GM12878 (cell line): ENCODE measurements around the gene CDC25C.

Source experiments
- CREB1 ChIP-seq: IDR thresholded peaks from 2 replicates; pipeline ENCODE4 v1.6.1; 2012; ENCODE audit warnings: low read depth, mild to moderate bottlenecking, inconsistent platforms
- CREM ChIP-seq: IDR thresholded peaks from 2 replicates; pipeline ENCODE4 v1.6.1; 2014; ENCODE audit warnings: antibody characterized with exemption, low read depth
- EP300 ChIP-seq, 2 experiments: fragments of 150-350 bp in 1 of 2; IDR thresholded peaks; 2 replicates each; pipeline ENCODE4 v1.6.1; 2011 to 2012; ENCODE audit warnings: low read depth in 2 of 2, low read length in 2 of 2, borderline replicate concordance in 1 of 2, improper control_type of control experiment in 1 of 2, inconsistent platforms in 1 of 2; ENCODE audit not compliant: control insufficient read depth in 1 of 2
- EZH2 ChIP-seq: IDR thresholded peaks from 2 replicates; pipeline ENCODE4 v1.6.1; 2012; ENCODE audit warnings: low read depth, mild to moderate bottlenecking, control low read depth, inconsistent platforms, low read length, borderline replicate concordance; ENCODE audit not compliant: control insufficient read depth
- HCFC1 ChIP-seq: fragments of 150-350 bp; IDR thresholded peaks from 2 replicates; pipeline ENCODE4 v1.6.1; 2014; ENCODE audit warnings: low read length
- NBN ChIP-seq: fragments of 450-650 bp; IDR thresholded peaks from 2 replicates; pipeline ENCODE4 v1.6.1; 2016
- POLR2A ChIP-seq: IDR thresholded peaks from 2 replicates; pipeline ENCODE4 v1.6.1; 2011; ENCODE audit warnings: low read depth, mild to moderate bottlenecking, low read length
- RCOR1 ChIP-seq: conservative IDR thresholded peaks from 2 replicates; pipeline ENCODE4 v1.6.1; 2012; ENCODE audit warnings: low read depth, low read length, improper control_type of control experiment
- SIN3A ChIP-seq: IDR thresholded peaks from 2 replicates; pipeline ENCODE4 v1.6.1; 2012; ENCODE audit warnings: low read depth, low read length, improper control_type of control experiment
- SUZ12 ChIP-seq: fragments of 200-600 bp; sonication (generic); IDR thresholded peaks from one replicate; pipeline ENCODE4 v1.6.1; 2018; ENCODE audit warnings: antibody characterized with exemption, mild to moderate bottlenecking; ENCODE audit not compliant: unreplicated experiment
- TBL1XR1 ChIP-seq: IDR thresholded peaks from 2 replicates; pipeline ENCODE4 v1.6.1; 2012; ENCODE audit warnings: low read depth, low read length, improper control_type of control experiment
- ZNF24 ChIP-seq: fragments of 450-650 bp; IDR thresholded peaks from 2 replicates; pipeline ENCODE4 v1.6.1; 2017; ENCODE audit warnings: antibody characterized with exemption, mild to moderate bottlenecking
- ZZZ3 ChIP-seq: IDR thresholded peaks from 2 replicates; pipeline ENCODE4 v1.6.1; 2011; ENCODE audit warnings: low read depth; ENCODE audit not compliant: control insufficient read depth, insufficient read length
- TF ChIP-seq, protein P1 (sequence below), 3 experiments: IDR thresholded peaks in 2 of 3; conservative IDR thresholded peaks in 1 of 3; 2 replicates each; pipeline ENCODE4 v1.5.1; 2011; ENCODE audit warnings: low read depth in 3 of 3, low read length in 3 of 3, mild to moderate bottlenecking in 3 of 3, control low read depth in 2 of 3, moderate library complexity in 2 of 3, inconsistent platforms in 1 of 3, mixed read lengths in 1 of 3; ENCODE audit not compliant: control insufficient read depth in 2 of 3, insufficient read depth in 1 of 3; ENCODE audit errors: extremely low read depth in 1 of 3

- TF ChIP-seq CREB1 (no peak), SUZ12 (no peak), POLR2A (no peak), SIN3A (no peak), HCFC1 (no peak), TBL1XR1 (no peak), NBN (no peak), CREM (no peak), EP300 (IDR thresholded peaks at IDR 0.05; ENCODE audit: borderline replicate concordance in 1 of 2, control insufficient read depth in 1 of 2, low read depth in 2 of 2, low read length in 2 of 2) (no peak), RCOR1 (no peak), EZH2 (no peak), ZNF24 (no peak), ZZZ3 (no peak)
- TF ChIP-seq, protein P1, sequence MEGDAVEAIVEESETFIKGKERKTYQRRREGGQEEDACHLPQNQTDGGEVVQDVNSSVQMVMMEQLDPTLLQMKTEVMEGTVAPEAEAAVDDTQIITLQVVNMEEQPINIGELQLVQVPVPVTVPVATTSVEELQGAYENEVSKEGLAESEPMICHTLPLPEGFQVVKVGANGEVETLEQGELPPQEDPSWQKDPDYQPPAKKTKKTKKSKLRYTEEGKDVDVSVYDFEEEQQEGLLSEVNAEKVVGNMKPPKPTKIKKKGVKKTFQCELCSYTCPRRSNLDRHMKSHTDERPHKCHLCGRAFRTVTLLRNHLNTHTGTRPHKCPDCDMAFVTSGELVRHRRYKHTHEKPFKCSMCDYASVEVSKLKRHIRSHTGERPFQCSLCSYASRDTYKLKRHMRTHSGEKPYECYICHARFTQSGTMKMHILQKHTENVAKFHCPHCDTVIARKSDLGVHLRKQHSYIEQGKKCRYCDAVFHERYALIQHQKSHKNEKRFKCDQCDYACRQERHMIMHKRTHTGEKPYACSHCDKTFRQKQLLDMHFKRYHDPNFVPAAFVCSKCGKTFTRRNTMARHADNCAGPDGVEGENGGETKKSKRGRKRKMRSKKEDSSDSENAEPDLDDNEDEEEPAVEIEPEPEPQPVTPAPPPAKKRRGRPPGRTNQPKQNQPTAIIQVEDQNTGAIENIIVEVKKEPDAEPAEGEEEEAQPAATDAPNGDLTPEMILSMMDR (IDR thresholded peaks at IDR 0.05 in 2 of 3, conservative IDR thresholded peaks at IDR 0.05 in 1 of 3; ENCODE audit: control insufficient read depth in 2 of 3, extremely low read depth in 1 of 3, insufficient read depth in 1 of 3, low read depth in 3 of 3, low read length in 3 of 3): no peak
These were observed 29.4 kb upstream of the CDC25C start for GRCh38 chr5:138360941-138361452.
